Pulmonary artery endothelial cell (primary cell): ENCODE measurements around the gene SEPTIN12. TPM values are rescaled to one million over a fixed set of nuclear protein-coding genes. Genes with fewer than 3 reads are reported as not detected.

ENCODE experiments used
- DNase-seq: peaks from one replicate; pipeline ENCODE4 v3.0.0-alpha.2; 2011; ENCODE audit warnings: low read depth, low spot score
- total RNA-seq: library from RNA; depleted of rRNA; stranded (reverse); fragments of >200 nt; gene quantifications from 2 replicates; pipeline ENCODE4 v1.2.3, GENCODE V29; 2014

Gene SEPTIN12
- total RNA-seq: not detected in 2 replicates

- DNase-seq: no peak
Observed at GRCh38 chr16:4787627-4788482, at the start of gene SEPTIN12. SEPTIN12 (minus strand) TSS chr16:4788345; CDS start chr16:4787645, 700 bp downstream.

- DNase-seq: no peak
Observed at GRCh38 chr16:4836727-4837126, 48.6 kb upstream of the SEPTIN12 start.

DNA sequence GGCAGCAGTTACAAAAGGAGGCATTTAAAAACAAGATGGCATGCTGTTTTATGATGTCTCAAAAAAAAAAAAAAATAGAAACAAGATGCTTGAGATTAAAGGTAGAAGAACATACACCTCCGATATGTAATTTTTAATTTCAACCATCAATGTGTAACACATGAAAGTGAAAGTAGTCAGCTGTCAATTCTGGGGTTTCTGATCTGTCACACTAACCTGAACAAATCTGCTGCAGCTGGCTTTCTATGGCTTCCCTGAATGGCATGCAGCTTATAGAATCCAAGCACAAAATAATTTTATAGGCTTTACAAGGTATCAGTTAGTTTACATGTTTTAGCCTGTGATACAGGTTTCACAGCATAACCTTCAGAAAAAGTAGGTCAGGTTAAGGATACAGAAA lies 45.4 kb upstream of the SEPTIN12 start:
- no peak for DNase-seq

DNA sequence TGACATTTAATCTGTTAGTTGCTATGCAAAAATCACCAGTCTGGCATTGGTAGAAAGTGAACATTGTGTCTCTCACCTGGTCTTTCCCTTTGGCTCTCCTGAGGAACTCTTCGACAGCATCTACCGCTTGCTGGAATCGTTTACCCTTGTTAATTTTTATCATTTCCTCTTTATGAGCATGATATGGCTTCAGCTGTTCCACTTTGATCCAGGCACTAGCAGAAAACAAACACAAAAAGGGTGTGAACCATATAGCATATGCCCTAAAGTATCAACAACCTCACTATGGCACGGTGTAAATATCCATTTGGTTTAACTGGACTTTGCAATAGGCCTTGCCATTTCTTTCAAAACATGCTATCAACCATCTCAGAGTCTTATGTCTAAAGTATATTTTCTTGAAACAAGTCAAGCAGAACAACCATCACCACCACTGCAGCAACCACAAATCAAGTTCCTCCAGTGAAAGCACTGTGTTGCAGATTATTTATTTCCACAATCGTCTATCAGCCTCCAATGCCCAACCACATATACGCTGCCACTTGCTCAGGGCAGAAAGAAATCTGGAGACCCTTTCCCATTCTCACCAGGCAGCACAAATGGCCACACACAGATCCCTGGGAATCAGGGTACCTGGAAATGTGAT lies 44.7 kb upstream of the SEPTIN12 start:
- DNase-seq: no peak

DNA sequence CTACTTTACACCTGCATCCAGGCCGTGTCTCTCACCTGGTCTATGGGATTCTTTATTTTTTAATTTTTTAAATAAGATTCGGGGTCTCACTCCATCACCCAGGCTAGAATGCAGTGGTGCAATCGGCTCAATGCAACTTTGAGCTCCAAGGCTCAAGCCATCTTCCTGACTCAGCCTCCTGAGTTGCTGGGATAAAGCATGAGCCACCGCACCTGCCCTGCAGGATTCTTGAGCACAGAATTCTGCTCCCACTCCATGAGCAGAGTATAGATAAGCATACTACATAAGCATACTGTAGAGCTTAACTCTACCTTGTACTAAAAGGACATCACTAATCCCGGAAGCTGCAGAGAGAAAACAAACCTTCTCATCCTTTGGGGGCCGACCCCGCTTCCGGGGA lies 43.5 kb upstream of the SEPTIN12 start:
- no peak for DNase-seq

DNA sequence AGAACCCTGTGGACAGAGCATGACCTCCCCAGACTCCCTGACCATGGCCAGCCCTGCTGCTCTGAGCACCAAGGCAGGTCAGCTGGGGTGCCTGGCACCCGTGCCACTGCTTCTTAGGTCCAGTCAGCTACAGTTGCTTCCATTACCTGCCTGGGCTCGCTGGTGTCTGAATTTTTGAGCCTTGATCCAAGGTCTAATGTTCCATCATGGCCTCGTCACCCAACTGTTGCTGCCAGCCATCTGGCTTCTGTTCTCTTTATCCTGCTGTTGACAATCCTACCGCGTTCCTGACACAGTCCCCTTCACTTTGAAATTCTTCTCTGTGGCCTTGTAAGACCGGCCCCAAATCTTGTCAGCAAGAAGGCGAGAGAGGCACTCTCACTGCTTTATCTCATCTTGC lies 42.3 kb upstream of the SEPTIN12 start:
- DNase-seq: no peak

DNA sequence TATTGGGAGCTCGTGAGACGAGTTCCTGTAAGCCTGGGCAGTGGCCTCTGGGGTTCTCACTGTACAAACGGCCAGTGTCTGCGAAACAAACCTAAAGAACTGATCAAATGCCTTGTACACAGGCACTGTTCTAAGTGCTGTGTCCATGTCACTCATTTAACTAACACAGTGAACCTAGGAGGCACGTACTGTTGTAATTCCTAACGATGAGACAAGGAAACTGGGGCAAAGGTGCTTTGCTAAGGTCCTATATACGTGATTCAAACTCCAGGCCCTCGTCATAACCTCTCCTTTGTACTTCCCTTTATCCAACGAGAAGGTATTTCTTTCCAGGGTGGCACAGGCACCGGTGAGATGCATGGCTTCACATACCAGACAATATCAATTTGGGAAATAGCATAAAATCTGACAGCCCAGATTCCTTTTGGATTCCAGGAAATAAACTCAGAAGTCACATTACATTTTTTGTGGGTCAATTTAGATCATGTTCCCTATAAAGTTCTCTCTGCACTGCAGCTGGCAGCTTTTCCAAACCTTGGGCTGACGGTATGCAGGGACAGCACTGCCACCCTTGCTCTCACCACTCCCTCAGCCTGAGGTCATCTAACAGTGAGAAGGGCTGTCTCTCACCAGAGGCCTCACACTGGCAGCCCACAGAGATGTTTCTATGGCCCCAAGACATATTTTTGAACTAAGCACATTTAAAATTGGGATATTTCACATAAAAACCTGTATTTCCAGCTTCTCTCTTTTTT lies 40.6 kb upstream of the SEPTIN12 start:
- DNase-seq: no peak

DNA sequence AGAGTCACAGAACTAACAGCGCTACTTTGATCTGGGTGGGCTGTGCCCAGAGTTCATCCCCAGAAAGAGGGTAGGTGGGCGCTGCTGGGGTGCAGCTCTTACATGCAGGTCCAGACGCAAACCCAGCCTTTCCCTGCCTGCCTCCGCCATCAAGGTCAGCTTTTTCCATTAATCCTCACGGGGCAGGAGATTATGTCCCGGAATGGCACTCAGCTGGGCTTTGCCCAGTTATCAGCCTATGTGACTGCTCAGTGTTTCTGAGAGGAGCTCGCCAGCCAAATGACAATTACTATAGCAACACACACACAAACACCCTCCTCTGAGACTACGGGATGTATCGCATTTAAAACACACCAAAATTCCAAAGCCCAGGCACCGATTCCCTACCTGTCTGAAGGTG lies 38.8 kb upstream of the SEPTIN12 start:
- DNase-seq: no peak

- DNase-seq: no peak
Observed at GRCh38 chr16:4826526-4826925, 38.4 kb upstream of the SEPTIN12 start.

DNA sequence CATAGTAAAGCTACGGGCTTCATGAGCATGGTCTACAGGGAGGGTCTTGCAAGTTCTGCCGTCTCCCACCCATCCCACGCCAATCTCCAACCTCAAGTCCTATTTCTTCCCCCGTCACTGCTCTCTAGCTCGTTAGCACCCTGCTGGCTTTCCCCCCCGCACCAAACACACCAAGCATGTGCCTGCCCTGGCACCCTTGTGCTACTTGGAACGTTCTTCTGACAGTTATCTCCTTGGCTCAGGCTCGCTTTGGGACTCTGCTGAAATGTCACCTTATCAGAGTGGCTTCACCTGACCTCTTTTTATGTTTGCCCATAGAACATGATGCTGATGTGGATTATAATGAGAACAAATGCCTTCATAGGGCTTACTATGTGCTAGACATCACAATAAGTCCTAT lies 37.1 kb upstream of the SEPTIN12 start:
- DNase-seq: no peak

GRCh38 chr16:4820652-4821051 lies 32.5 kb upstream of the SEPTIN12 start:
- no peak for DNase-seq

DNA sequence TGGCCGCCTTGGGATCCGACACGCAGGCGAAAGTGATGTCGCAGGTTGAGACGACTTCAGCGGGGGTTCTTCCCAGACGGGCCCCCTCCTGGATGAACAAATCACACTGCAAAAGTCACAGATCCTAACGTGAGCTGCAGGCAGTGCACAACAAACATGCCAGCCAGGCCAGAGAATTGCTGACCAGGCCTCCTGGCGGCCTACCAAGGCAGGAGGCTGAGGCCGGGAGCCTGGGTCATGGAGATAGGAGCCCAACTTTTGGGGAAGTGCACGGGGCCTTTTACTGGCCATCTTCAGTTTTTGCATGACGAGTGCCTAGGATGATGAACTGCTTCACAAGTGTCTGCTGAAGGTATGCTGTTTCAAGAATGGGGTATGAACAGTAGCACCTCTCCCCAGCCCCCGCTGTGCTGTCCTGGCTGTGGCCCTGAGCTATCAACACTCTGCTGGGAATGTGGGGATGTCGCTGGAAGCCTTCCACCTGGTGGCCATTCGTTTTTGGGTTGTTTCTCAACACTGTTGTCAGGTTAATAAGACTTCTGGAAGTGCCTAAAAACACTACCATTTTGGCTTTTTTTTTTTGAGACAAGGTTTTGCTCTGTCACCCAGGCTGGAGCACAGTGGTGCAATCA lies 26.5 kb upstream of the SEPTIN12 start:
- no peak for DNase-seq

DNA sequence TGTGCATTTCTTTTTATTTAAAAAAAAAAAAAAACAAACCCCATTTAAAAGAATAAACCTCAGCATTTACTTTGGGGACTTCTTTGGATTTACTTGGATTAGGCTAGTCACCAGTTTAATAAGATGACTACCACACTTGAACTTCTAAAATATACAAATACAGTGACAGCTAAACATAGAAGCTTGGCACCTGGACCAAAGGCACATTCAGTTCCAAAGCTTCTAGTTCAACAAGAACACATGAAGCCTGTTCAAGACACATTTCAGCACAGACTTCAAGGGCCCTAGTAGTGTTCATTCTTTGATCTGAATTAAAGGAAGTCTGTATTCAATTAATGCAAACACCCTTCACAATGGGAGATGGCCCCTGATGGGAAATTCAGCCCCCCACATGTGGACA lies 25.9 kb upstream of the SEPTIN12 start:
- no peak for DNase-seq

GRCh38 chr16:4813251-4814003 lies 25.3 kb upstream of the SEPTIN12 start:
- DNase-seq: no peak

DNA sequence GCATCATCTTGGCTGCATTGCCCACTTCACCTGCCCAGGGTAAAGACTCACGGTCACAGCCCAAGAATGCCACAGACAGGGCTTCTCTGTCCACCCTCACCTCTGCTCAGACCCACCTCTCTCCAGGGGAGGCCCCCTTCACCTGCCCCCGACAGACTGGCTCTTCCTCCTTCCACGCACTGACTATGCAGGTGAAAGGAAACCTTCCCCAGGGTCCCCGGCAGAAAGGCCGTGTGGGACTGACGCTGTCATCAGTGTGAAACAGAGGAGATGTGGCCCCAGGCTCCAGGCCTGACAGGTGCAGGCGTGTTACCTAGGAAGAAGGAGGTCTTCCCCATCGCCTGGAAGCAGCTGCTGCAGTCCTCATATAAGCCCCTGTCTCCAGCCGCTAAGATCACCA lies 23.6 kb upstream of the SEPTIN12 start:
- no peak for DNase-seq

DNA sequence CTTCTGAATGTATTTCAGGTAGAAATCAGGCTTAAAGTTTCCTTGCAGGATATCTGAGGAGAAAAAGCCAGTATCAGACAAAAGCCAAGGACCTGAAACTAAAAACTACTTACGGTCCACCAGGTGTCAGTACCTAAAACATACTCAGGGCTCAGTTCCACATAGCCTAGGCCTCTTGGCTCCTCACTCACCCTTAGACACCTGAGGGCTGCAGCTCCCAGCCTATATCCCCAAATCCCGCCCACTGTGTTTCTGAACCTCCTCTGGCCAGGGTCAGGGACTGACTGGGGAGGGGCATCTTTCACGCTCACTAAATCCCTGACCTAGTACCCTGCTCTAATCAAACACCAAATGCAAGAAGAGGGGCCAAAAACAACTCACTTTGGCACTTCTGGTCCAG lies 23.1 kb upstream of the SEPTIN12 start:
- no peak for DNase-seq

DNA sequence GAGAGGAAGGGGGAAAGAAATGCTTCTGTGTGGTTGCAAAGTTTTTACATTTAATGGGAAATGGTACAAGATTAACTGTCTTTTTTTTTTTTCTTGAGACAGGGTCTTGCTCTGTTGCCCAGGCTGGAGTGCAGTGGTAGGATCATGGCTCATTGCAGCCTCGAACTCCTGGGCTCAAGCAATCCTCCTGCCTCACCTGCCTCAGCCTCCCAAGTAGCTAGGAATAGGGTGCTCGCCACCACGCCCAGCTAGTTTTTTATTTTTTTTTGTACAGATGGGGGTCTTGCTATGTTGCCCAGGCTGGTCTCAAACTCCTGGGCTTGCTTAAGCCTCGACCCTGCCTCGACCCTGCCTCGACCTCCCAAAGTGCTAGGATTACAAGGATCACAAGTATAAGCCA lies 18.1 kb upstream of the SEPTIN12 start:
- no peak for DNase-seq

DNA sequence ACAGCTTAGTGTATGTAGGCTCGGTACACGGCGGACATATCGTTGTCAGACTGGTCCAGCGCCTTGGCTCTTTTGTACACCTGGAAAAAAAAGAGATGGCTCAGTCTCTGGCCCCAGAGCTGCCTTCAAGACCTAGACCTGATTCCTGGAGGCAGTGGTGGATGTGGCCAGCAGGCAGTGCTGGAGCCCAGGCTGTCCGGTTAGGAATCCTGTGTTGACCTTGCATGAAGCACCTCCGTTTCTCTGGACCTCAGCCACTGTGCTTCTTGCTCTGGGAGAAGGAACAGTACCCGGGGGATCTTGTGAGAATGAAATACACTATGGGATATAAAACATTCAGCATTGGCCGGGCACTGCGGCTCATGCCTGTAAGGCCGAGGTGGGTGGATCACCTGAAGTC lies 17.1 kb upstream of the SEPTIN12 start:
- no peak for DNase-seq

DNA sequence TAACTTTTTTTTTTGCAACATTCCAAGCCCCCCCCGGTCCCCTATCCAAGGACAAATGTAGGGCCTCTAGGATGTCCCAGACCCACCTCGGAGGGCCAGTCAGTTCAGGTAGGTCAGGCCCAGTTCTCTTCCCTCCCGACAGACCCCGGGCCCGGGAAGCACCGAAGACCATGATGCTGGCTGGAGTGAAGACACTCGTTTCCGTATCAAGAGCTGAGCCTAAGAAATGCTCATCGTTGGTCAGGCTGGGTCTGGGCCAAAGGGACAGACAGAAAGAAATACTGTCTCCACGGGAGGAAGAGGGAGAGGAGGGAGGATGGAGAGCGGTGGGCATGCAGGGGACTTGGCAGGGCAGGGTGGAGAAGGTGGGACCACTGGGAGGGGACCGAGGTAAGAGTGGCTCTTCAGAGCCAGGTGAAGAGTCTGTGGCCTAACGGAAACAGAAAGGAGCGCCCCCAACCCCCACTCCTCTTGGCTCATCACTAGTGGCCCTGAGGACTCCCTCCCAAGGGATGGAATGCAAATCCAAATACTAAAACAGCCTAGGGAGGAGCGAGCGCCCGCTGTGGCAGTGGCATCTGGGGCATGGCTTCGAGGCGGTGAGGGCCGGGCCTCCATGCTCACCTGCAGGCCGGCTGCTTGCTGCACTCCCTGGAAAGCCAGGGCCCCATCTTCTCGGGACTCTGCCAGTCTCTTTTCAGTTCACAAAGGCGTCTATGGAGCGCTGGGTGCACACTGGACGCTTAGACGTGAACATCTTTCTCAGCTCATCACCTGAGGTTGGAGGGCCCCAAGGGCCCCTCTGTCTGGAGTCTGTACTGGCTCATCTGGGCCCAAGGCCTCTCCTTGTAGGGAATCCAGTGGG lies 16.0 kb upstream of the SEPTIN12 start:
- DNase-seq: no peak

- no peak for DNase-seq
Observed at GRCh38 chr16:4803401-4803844, 15.3 kb upstream of the SEPTIN12 start.
